ENCODE data around the gene CYP2C19.
"Not testable (repeated sequence)": the region's sequence is repeated elsewhere in the genome, so short reads cannot be mapped to it uniquely, and the experiment has no call there.

The CYP2C19 gene

DNA sequence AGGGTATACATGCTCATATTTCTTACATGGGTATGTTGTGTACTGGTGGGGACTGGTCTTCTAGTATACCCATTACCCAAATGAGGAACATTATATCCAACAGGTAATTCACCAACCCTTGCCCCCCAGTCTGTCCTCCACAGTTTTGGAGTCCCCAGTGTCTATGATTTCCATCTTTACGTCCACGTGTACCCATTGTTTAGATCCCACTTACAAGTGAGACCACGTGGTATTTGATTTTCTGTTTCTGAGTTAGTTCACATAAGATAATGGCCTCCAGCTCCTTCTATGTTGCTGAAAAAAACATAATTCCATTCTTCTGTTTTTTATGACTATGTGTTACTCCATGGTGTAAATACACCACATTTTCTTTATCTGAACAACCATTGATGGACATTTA lies 126.6 kb downstream of the CYP2C19 start:
- no peak for DNase-seq (ENCODE audit: low spot score)

DNA sequence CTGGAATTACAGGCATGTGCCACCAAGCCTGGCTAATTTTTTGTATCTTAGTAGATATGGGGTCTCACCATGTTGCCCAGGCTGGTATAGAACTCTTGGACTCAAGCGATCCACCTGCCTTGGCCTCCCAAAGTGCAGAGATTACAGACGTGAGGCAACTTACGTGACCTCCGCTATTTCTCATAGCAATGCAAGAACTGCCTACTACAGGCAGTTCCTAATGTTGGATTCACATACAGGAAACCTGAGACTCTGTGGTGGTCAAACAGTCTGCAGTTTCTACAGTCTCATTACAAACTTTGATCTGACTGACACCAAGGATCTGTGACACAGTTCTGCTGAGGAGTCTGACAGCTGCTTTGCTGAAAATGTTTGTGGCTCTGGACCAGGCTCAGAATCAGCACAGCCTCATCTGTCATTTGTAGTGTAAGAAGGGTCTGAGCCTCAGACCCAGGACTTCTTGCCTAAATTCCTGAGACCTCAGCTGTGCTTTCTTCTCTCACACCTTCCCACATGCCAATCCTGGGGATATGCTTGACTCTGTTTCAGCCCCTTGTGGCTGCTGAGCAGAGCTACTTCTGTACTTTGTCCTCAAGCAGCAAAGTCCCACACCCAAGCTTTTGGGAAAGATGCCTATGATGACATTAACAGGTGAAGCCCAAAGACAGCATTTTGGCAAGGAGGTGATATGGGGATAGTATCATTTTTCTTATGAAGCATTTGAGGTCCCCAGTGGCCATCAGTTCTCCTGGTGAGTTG lies 128.0 kb downstream of the CYP2C19 start:
- no peak for DNase-seq (ENCODE audit: low spot score)

DNA sequence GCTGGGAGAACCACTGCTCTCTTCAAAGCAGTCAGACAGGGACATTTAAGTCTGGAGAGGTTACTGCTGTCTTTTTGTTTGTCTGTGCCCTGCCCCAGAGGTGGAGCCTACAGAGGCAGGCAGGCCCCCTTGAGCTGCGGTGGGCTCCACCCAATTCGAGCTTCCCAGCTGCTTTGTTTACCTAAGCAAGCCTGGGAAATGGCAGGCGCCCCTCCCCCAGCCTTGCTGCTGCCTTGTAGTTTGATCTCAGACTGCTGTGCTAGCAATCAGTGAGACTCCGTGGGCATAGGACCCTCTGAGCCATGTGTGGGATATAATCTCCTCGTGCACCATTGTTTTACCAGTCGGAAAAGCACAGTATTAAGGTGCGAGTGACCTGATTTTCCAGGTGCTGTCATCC lies 135.9 kb downstream of the CYP2C19 start:
- not testable (repeated sequence) for DNase-seq (ENCODE audit: low spot score)

DNA sequence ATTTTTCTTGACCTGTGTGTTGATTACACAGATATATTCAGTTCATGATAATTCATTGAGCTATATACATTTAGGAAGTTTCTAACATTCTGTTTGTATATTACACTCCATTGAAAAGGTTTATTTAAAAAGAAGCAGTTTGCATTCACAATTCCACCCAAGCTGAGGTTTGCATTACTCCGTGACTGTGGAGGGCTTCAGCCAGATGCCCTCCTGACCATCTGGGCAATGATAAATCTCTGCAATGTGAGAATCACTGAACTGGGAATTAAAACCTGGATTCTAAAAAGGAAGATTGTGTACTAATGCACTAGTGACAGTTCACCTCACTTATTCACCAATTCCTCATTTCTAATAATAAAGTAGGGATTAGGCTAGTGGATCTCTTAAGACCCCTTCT lies 139.6 kb downstream of the CYP2C19 start:
- no peak for DNase-seq (ENCODE audit: low spot score)

DNA sequence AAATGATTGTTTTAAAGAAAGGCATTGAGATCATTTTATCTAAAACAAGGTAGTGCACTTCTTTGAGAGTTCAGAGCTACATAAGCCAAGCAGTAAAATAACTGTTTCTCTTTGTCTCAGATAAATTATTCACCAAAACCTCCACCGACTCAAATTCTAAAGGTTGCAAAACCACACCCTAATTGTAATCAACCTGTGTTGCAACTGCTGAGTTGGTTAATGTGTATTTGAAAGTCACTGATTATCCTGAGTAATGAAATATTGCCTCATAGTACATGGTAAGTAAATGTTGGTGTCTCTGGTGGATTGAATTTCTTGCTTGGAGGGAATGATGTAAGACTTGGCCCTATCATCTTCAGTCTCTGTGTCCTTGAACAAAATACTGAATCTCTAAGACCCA lies 140.1 kb downstream of the CYP2C19 start:
- DNase-seq (ENCODE audit: low spot score) = no peak
